HepG2 (cell line): ENCODE results near the gene RIOK3. TPM values are rescaled to one million over a fixed set of nuclear protein-coding genes. Genes with fewer than 3 reads are reported as not detected.
"Not testable (repeated sequence)": the region's sequence is repeated elsewhere in the genome, so short reads cannot be mapped to it uniquely, and the experiment has no call there.

Source experiments
- ATAC-seq: fragments of 200-7000 bp; cut with Tn5 transposase; 3 replicates; pipeline ENCODE4 v1.9.1; 2020; ENCODE audit warnings: mild to moderate bottlenecking, moderate library complexity
- BruUV-seq: library from RNA; stranded (reverse); fragments of 400-500 nt; replicated peaks from 2 replicates; lab custom pipeline; 2021; lab: Mats Ljungman, UMichigan
- CTCF ChIA-PET: fragments of 300-600 bp; formaldehyde crosslinking; extraction: SDS; loops from one replicate; lab custom pipeline; 2021; ENCODE audit warnings: low total read pairs, inconsistent platforms, low intra/inter-chr PET ratio; lab: Yijun Ruan, JAX
- POLR2A ChIA-PET: fragments of 350-600 bp; sonication (Branson Sonifier 250); formaldehyde crosslinking; loops from one replicate; lab custom pipeline; 2020; ENCODE audit warnings: antibody characterized with exemption, inconsistent platforms; lab: Yijun Ruan, JAX
- DNase-seq: peaks from one replicate; pipeline ENCODE4 v3.0.0-alpha.2; 2015; ENCODE audit warnings: low spot score
- FAIRE-seq: peaks from 3 replicates; lab custom pipeline; 2011; peaks lifted over from hg19 to GRCh38; lab: Jason Lieb, UNC
- H2AFZ ChIP-seq: one replicate; pipeline ENCODE4 v1.6.1; 2011; ENCODE audit warnings: low read length, inconsistent platforms
- H3K27ac ChIP-seq: fragments of 300-600 bp; 3 replicates; pipeline ENCODE4 v1.8.0; 2011; ENCODE audit warnings: mixed run types, mild to moderate bottlenecking, mixed read lengths, low read length, inconsistent platforms; ENCODE audit not compliant: insufficient read depth; ENCODE audit errors: extremely low read length
- H3K27me3 ChIP-seq, 2 experiments: fragments of 200-600 bp in 1 of 2; 2 replicates in 1 of 2; 3 replicates in 1 of 2; pipeline versions ENCODE4 v1.6.0 to v1.8.0; 2011; ENCODE audit warnings: low read length in 2 of 2, mild to moderate bottlenecking in 2 of 2, moderate library complexity in 2 of 2, inconsistent platforms in 1 of 2; ENCODE audit not compliant: insufficient read depth in 2 of 2, control insufficient read depth in 1 of 2
- H3K36me3 ChIP-seq, 2 experiments: fragments of 200-600 bp in 1 of 2; replicated peaks in 1 of 2; 2 replicates in 1 of 2; 3 replicates in 1 of 2; pipeline versions ENCODE4 v1.5.1 to v1.8.0; 2011; ENCODE audit warnings: low read length in 2 of 2, inconsistent platforms in 1 of 2; ENCODE audit not compliant: insufficient read depth in 2 of 2, control insufficient read depth in 1 of 2
- H3K4me1 ChIP-seq: 2 replicates; pipeline ENCODE4 v1.5.1; 2012; ENCODE audit warnings: low read length, inconsistent platforms; ENCODE audit not compliant: insufficient read depth
- H3K4me2 ChIP-seq: 2 replicates; pipeline ENCODE4 v1.6.0; 2011; ENCODE audit warnings: low read depth, low read length, inconsistent platforms
- H3K4me3 ChIP-seq, 3 experiments: fragments of 200-600 bp in 1 of 3; sonication (generic), shearing (Covaris generic) in 1 of 3; replicated peaks in 1 of 3; 2 replicates each; pipeline ENCODE4 v1.5.1; 2011 to 2016; ENCODE audit warnings: low read length in 3 of 3, inconsistent platforms in 2 of 3, low read depth in 2 of 3, mild to moderate bottlenecking in 2 of 3, control low read depth in 1 of 3, mixed read lengths in 1 of 3; ENCODE audit not compliant: insufficient read depth in 1 of 3
- H3K79me2 ChIP-seq: one replicate; pipeline ENCODE4 v1.6.1; 2011; ENCODE audit warnings: low read length, inconsistent platforms; ENCODE audit not compliant: insufficient read depth
- H3K9ac ChIP-seq: 2 replicates; pipeline ENCODE4 v1.6.0; 2011; ENCODE audit warnings: mild to moderate bottlenecking, low read depth, low read length, inconsistent platforms; ENCODE audit not compliant: insufficient read depth
- H3K9me3 ChIP-seq: 2 replicates; pipeline ENCODE4 v1.5.1; 2012; ENCODE audit warnings: mild to moderate bottlenecking, low read length
- H4K20me1 ChIP-seq: 2 replicates; pipeline ENCODE4 v1.6.0; 2011; ENCODE audit warnings: inconsistent platforms, mild to moderate bottlenecking, low read length, moderate library complexity; ENCODE audit not compliant: insufficient read depth
- CEBPZ ChIP-seq: IDR thresholded peaks from 2 replicates; pipeline ENCODE4 v1.6.1; 2012; ENCODE audit warnings: low read length, improper control_type of control experiment
- SRSF4 ChIP-seq: fragments of 200-400 bp; formaldehyde crosslinking; IDR thresholded peaks from one replicate; pipeline ENCODE4 v1.6.1; 2018; ENCODE audit warnings: mild to moderate bottlenecking, low read depth, low read length, moderate library complexity; ENCODE audit not compliant: poor library complexity, severe bottlenecking
- WGBS: methylation state at CpG from one replicate; pipeline ENCODE4 v1.1.6; 2017; ENCODE audit warnings: low lambda C conversion rate; 5-methylcytosine and 5-hydroxymethylcytosine counted together
- in situ Hi-C: cut with HindIII; loops from 2 replicates; pipeline ENCODE4 v1.10.0; 2017; ENCODE audit warnings: low pct_unique_long_range_greater_than_20kb; ENCODE audit not compliant: extremely low pct_ligation_motif_present
- intact Hi-C: fragments of 100-400 bp; cut with micrococcal nuclease; formaldehyde crosslinking; loops from one replicate; pipeline ENCODE4 v1.10.0; 2022; ENCODE audit not compliant: unreplicated experiment
- polyA plus RNA-seq, 8 experiments: library from polyadenylated mRNA; depleted of rRNA in 3 of 8; stranded (reverse) in 7 of 8; unstranded in 1 of 8; fragments of >200 nt; fragmentation: Illumina TruSeq in 4 of 8; extraction: Trizol in 4 of 8; gene quantifications; 2 replicates each; pipeline versions ENCODE4 v1.2.1 to v1.2.3, GENCODE V29; 2011 to 2016; ENCODE audit warnings: low read depth in 4 of 8, missing spikeins in 1 of 8, mixed read lengths in 1 of 8; ENCODE audit not compliant: insufficient read depth in 1 of 8
- total RNA-seq, 5 experiments: library from RNA; depleted of rRNA; stranded (reverse); fragments of >200 nt; fragmentation: Illumina TruSeq; extraction: Trizol; gene quantifications; 2 replicates each; pipeline ENCODE4 v1.2.3, GENCODE V29; 2016; ENCODE audit warnings: low read depth in 1 of 5
- TF ChIP-seq, protein P1 (sequence below), 2 experiments: sonication (generic) in 1 of 2; formaldehyde crosslinking in 1 of 2; IDR thresholded peaks; 2 replicates each; pipeline versions ENCODE4 v1.4.0 to v1.6.1; 2018 to 2020; ENCODE audit warnings: missing genetic modification reagents in 2 of 2, borderline replicate concordance in 1 of 2, low read depth in 1 of 2, mild to moderate bottlenecking in 1 of 2, missing biosample characterization in 1 of 2

RIOK3 gene
- total and polyA plus RNA-seq, 2 of the 13 experiments (the other 11 are each of a cell fraction or from before 2014, with no cell fraction given) = 26.7 to 36.0 TPM

DNA sequence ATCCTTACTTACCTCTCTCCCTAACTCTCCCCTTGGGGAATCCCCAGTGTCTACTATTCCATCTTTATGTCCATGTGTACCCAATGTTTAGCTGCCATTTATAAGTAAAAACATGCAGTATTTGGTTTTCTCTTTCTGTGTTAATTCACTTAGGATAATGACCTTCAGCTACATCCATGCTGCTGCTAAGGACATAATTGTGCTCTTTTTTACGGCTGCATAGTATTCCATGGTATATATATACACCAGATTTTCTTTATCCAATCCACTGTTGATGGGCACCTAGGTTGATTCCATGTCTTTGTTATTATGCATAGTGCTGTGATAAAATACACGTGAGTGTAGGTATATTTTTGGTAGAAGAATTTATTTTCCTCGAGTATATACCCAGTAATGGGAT is 24.3 kb upstream of the RIOK3 start:
- Histone ChIP-seq H3K36me3 (no peaks in the 10 kb centered on the region), H4K20me1 (no peaks in the 10 kb centered on the region), H3K4me2 (no peak overlapping the region), H3K9me3 (no peaks in the 10 kb centered on the region), H3K4me1 (peaks cover 5% of the 10 kb centered on the region; the same call in 1 of the 2 replicates), H3K9ac (no peak overlapping the region), H3K27ac (no peak overlapping the region), H3K79me2 (no peaks in the 10 kb centered on the region), H3K4me3 (no peak overlapping the region), H3K27me3 (no peaks in the 10 kb centered on the region), H2AFZ (no peak overlapping the region)
- BruUV-seq = no TSS peak
- CTCF ChIA-PET = no interaction called here
- FAIRE-seq (no peak), DNase-seq (no peak), ATAC-seq (no peak)
- POLR2A ChIA-PET = no interaction called here
- in situ Hi-C loops (no loop called here), intact Hi-C loops (no loop called here)
- TF ChIP-seq CEBPZ (no peak), SRSF4 (no peak)
- TF ChIP-seq, protein P1, sequence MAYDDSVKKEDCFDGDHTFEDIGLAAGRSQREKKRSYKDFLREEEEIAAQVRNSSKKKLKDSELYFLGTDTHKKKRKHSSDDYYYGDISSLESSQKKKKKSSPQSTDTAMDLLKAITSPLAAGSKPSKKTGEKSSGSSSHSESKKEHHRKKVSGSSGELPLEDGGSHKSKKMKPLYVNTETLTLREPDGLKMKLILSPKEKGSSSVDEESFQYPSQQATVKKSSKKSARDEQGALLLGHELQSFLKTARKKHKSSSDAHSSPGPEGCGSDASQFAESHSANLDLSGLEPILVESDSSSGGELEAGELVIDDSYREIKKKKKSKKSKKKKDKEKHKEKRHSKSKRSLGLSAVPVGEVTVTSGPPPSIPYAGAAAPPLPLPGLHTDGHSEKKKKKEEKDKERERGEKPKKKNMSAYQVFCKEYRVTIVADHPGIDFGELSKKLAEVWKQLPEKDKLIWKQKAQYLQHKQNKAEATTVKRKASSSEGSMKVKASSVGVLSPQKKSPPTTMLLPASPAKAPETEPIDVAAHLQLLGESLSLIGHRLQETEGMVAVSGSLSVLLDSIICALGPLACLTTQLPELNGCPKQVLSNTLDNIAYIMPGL (CRISPR knock-in tag; IDR thresholded peaks at IDR 0.05; ENCODE audit: borderline replicate concordance in 1 of 2, low read depth in 1 of 2) = no peak
- 94% methylated on average over 3 of the region's 3 CpGs for WGBS

DNA sequence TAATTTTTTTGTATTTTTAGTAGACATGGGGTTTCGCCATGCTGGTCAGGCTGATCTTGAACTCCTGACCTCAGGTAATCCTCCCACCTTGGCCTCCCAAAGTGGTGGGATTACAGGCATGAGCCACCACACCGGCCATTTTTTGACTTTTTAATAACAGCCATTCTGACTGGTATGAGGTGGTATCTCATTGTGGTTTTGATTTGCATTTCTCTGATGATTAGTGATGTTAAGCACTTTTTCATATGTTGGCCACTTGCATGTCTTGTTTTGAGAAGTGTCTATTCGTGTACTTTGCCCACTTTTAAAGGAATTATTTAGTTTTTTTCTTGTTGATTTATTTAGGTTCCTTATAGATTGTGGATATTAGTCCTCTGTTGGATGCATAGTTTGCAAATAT is 23.5 kb upstream of the RIOK3 start:
- DNase-seq, ATAC-seq, H4K20me1 ChIP-seq, in situ Hi-C loops, FAIRE-seq, H2AFZ ChIP-seq, H3K4me2 ChIP-seq, H3K9me3 ChIP-seq, H3K4me1 ChIP-seq, POLR2A ChIA-PET, H3K27me3 ChIP-seq, H3K36me3 ChIP-seq, H3K9ac ChIP-seq, H3K4me3 ChIP-seq, H3K27ac ChIP-seq, CTCF ChIA-PET, H3K79me2 ChIP-seq, intact Hi-C loops: not testable (repeated sequence)
- BruUV-seq = TSS peak; percentile 24
- WGBS = 71% methylated on average over 3 of the region's 3 CpGs
